K562 (cell line): ENCODE data around the gene TTYH2. TPM values are rescaled to one million over a fixed set of nuclear protein-coding genes. Genes with fewer than 3 reads are reported as not detected.

Experiments
- CREB1 ChIP-seq, 2 experiments: sonication (generic) in 1 of 2; formaldehyde crosslinking in 1 of 2; IDR thresholded peaks; 2 replicates each; pipeline versions ENCODE4 v1.6.1 to v1.8.0; 2012 to 2022; ENCODE audit warnings: inconsistent platforms in 1 of 2, mild to moderate bottlenecking in 1 of 2, missing genetic modification reagents in 1 of 2, moderate library complexity in 1 of 2
- CSDE1 ChIP-seq, 2 experiments: fragments of 450-650 bp; IDR thresholded peaks; 2 replicates each; pipeline ENCODE4 v1.6.1; 2016; ENCODE audit warnings: mild to moderate bottlenecking in 1 of 2
- EGR1 ChIP-seq: fragments of 450-650 bp; conservative IDR thresholded peaks from 2 replicates; pipeline ENCODE4 v1.6.1; 2017; ENCODE audit warnings: mild to moderate bottlenecking
- ELF1 ChIP-seq: fragments of 200-800 bp; sonication (Bioruptor generic); IDR thresholded peaks from 2 replicates; pipeline ENCODE4 v1.6.1; 2016; ENCODE audit warnings: missing genetic modification characterization, missing compliant biosample characterization
- KDM4B ChIP-seq, 2 experiments: fragments of 450-650 bp in 1 of 2; sonication (generic) in 1 of 2; IDR thresholded peaks; 2 replicates each; pipeline ENCODE4 v1.6.1; 2016 to 2017; ENCODE audit warnings: borderline replicate concordance in 2 of 2, antibody characterized with exemption in 1 of 2, low read depth in 1 of 2, mild to moderate bottlenecking in 1 of 2
- KDM5B ChIP-seq: fragments of 200-600 bp; sonication (generic); IDR thresholded peaks from 2 replicates; pipeline ENCODE4 v1.6.1; 2012; ENCODE audit warnings: low read depth, mild to moderate bottlenecking, moderate library complexity, low read length, control low read depth, inconsistent platforms; ENCODE audit not compliant: insufficient replicate concordance
- SNRNP70 ChIP-seq: fragments of 200-400 bp; formaldehyde crosslinking; optimal IDR thresholded peaks from 2 replicates; pipeline ENCODE3; 2017; ENCODE audit warnings: low read depth, low read length
- STAT5A ChIP-seq: IDR thresholded peaks from 2 replicates; pipeline ENCODE4 v1.6.1; 2012; ENCODE audit warnings: low read length, inconsistent platforms, borderline replicate concordance
- ZBTB40 ChIP-seq, 2 experiments: fragments of 450-650 bp in 1 of 2; sonication (generic) in 1 of 2; formaldehyde crosslinking in 1 of 2; IDR thresholded peaks; 2 replicates each; pipeline versions ENCODE4 v1.7.1 to v1.9.0; 2016 to 2022; ENCODE audit warnings: inconsistent platforms in 1 of 2, mild to moderate bottlenecking in 1 of 2, missing genetic modification reagents in 1 of 2
- ZC3H4 ChIP-seq: sonication (generic); formaldehyde crosslinking; IDR thresholded peaks from 2 replicates; pipeline ENCODE4 v1.9.0; 2021; ENCODE audit warnings: missing genetic modification reagents, borderline replicate concordance
- ZC3H8 ChIP-seq: fragments of 450-650 bp; IDR thresholded peaks from 2 replicates; pipeline ENCODE4 v1.6.1; 2017
- ZNF274 ChIP-seq: IDR thresholded peaks from 2 replicates; pipeline ENCODE4 v1.6.1; 2011; ENCODE audit warnings: low read depth, mild to moderate bottlenecking, low read length, moderate library complexity, borderline replicate concordance
- ZNF766 ChIP-seq: fragments of 200-800 bp; sonication (Bioruptor generic); conservative IDR thresholded peaks from 2 replicates; pipeline ENCODE4 v1.6.1; 2016; ENCODE audit warnings: missing genetic modification characterization, missing compliant biosample characterization
- polyA plus RNA-seq, 8 experiments: library from polyadenylated mRNA; depleted of rRNA in 4 of 8; stranded (reverse) in 5 of 8; unstranded in 3 of 8; fragments of >200 nt; fragmentation: Nextera tagmentation in 2 of 8; fragmentation: Illumina TruSeq in 1 of 8; extraction: Ambion mirVana in 2 of 8; extraction: Trizol in 1 of 8; gene quantifications; 2 replicates each; pipeline versions ENCODE4 v1.2.1 to v1.2.3, GENCODE V29; 2011 to 2014; ENCODE audit warnings: inconsistent platforms in 1 of 8, missing spikeins in 1 of 8
- total RNA-seq, 7 experiments: library from RNA; depleted of rRNA in 6 of 7; stranded (reverse); fragments of >200 nt in 6 of 7; fragmentation: Illumina TruSeq in 2 of 7; extraction: Trizol in 2 of 7; gene quantifications; 2 replicates each; pipeline versions ENCODE4 v1.2.1 to v1.2.3, GENCODE V29; 2011 to 2021; ENCODE audit warnings: low replicate concordance in 1 of 7
- TF ChIP-seq, protein P1 (sequence below), 2 experiments: IDR thresholded peaks in 1 of 2; conservative IDR thresholded peaks in 1 of 2; 2 replicates each; pipeline ENCODE4 v1.6.1; 2016; ENCODE audit warnings: low read depth in 2 of 2, mild to moderate bottlenecking in 1 of 2, missing compliant biosample characterization in 1 of 2, missing genetic modification characterization in 1 of 2, moderate library complexity in 1 of 2

TTYH2 gene
- total and polyA plus RNA-seq, 9 of the 15 experiments (the other 6 are each of a cell fraction or from before 2014, with no cell fraction given), result 0.03 to 2.0 (median 0.91) TPM

DNA sequence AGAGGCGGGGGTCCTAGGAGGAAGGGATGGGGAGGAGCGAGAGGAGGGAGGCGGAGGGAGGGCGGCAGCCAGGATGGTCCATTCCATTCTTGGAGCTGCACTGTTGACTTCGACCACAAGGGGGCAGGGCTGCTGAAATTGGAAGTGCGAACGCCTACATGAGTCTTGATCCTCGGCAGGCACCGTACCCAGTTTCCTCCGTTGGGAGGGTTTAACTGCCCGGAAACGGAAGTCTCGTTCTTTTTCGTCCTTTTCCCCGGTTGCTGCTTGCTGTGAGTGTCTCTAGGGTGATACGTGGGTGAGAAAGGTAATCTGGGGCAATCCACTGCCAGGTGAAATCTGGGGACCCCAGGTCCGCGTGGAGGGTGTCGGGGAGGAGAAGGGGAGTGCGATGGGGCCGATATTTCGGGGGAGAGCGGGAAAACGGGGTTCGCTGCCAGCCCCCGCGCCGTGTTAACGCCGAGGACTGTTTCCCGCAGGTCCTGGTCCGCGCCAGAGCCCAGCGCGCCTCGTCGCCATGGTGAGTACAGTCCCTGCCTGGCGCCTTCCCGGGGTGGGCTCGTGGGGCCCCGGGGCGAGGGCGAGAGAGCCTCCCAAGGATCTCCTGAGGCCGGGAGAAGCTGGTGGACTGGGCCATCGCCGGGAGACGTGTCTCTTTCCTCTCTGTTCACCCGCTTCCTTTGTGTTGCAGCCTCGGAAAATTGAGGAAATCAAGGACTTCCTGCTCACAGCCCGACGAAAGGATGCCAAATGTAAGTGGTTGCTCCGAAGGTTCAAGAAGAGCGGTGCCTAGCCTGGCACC, 9.7 kb upstream of the TTYH2 start, which contains the start of gene RPL38 (continued):
- TF ChIP-seq ZNF766 (CRISPR knock-in tag) (no peak), CSDE1 (IDR thresholded peaks at IDR 0.05) (no peak), ELF1 (tag) (peak; percentile 88), ZNF274 (no peak), ZC3H4 (no peak), CREB1 (IDR thresholded peaks at IDR 0.05) (peak; percentile 31), CREB1 (CRISPR knock-in tag; IDR thresholded peaks at IDR 0.05) (peak; percentile 57; the same call in 1 of the 2 replicates), KDM5B (peak; percentile 98), EGR1 (peak; percentile 83), SNRNP70 (no peak), STAT5A (peak; percentile 39; the same call in 1 of the 2 replicates), ZBTB40 (IDR thresholded peaks at IDR 0.05) (peak; percentile 96), ZBTB40 (CRISPR knock-in tag; IDR thresholded peaks at IDR 0.05) (no peak), KDM4B (IDR thresholded peaks at IDR 0.05; ENCODE audit: borderline replicate concordance in 2 of 2, low read depth in 1 of 2) (no peak; a peak in 1 of 4 replicates), ZC3H8 (no peak)
- TF ChIP-seq, protein P1, sequence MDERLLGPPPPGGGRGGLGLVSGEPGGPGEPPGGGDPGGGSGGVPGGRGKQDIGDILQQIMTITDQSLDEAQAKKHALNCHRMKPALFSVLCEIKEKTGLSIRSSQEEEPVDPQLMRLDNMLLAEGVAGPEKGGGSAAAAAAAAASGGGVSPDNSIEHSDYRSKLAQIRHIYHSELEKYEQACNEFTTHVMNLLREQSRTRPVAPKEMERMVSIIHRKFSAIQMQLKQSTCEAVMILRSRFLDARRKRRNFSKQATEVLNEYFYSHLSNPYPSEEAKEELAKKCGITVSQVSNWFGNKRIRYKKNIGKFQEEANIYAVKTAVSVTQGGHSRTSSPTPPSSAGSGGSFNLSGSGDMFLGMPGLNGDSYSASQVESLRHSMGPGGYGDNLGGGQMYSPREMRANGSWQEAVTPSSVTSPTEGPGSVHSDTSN (CRISPR knock-in tag; IDR thresholded peaks at IDR 0.05; ENCODE audit: low read depth), result no peak
- TF ChIP-seq, protein P1 (tag; conservative IDR thresholded peaks at IDR 0.05; ENCODE audit: low read depth), result no peak
